Central memory CD4-positive, alpha-beta T cell (primary cell): ENCODE measurements around the gene PDE8B.
"Not testable (repeated sequence)": the region's sequence is repeated elsewhere in the genome, so short reads cannot be mapped to it uniquely, and the experiment has no call there.

Experiments
- DNase-seq: peaks from one replicate; pipeline ENCODE4 v3.0.0; 2022

The PDE8B gene

GRCh38 chr5:77367741-77368140, 157.3 kb downstream of the PDE8B start:
- no peak for DNase-seq

DNA sequence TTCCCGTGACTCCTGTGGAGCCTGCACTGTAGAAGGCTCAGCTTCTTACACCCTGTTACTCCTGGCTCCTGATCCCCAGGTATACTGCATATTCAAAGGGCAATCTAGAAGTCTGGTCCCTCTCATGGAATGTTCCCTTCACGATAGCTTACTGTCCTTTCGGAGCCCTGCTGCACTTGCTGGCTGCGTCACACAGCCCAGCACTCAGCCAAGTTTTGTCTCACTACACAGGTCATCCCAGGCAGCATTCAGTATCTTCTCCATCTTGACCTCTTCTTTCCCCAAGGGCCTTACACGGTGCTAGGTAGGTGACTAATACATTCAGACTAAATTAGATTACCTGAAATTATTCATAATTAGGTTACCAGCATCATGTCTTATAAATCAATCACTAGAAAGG, 157.9 kb downstream of the PDE8B start:
- no peak for DNase-seq

- DNase-seq: no peak
These were observed 159.1 kb downstream of the PDE8B start for GRCh38 chr5:77369566-77369965.

DNA sequence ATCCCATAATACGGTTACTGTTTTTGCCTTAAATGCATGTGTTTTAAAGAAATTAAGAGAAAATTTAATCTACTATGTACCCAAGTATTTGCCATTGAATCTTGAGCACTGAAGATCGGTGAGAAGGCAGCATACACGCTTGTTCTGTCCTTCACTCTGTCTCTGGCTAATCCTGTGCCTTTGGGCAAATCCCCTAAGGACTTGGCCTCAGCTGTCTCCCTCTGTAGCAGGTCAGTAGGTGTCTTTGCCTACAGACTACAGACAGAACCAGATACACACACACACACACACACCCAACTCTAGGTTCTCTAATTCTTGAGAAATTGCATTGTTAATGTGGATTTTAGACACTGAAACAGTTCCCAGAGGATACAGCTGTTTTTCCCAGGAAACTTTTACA, 164.2 kb downstream of the PDE8B start:
- no peak for DNase-seq

DNA sequence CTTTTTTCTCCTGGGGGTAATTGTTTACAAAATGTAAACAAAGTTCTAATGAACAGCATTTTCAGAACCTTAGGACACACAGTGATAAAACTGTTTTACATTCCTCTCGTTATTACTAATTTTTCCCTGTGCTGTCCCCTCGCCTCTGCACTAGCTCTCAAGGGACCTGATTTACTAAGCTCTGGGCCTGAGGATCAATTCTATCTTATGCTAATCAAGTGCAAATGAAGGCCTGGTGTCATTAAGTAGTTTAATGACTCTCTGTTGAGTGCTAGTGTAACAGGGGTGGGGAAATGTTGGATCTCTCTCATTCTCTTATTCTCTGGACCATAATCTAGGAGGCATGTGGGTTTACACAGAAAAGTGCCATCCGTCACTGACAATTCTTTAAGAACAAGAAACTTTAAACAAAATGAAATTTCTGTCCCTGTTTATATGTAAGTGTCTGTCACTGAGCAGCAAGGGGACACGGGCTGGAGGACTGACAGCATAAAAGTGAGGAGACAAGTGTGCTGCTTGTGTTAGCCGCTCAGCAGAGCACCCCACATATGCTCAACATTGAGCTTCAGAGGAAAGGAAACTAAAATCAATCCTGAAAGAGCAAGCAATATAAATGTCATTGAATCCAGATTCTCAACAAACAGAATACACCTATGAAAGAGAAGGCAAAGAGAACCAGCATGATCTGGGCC, 166.3 kb downstream of the PDE8B start:
- DNase-seq: no peak

DNA sequence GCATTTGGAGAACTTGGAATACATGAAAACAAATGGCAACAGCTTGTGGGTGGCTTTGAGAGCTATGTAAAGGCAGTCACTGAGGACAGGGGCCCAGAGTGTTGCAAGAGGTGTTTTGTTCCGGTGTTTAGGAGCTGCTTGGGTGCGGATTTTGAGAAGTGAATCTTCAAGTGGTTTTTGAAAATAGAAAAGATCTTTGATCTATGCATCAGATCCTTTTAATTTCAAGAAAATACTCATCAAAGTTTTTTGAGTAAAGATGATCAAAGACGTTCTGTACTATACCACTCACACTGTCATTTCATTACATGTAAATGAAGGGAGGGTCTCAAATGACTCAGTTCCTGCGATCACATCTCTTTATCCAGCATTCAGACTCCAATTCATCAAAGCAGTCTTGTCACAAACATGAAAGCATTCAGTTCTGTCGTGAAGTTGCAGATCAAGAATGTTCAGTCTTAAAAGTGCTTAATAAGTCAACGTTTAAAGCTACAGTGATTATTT, 169.1 kb downstream of the PDE8B start:
- DNase-seq: peak; percentile 60

- no peak for DNase-seq
These were observed 170.2 kb downstream of the PDE8B start for GRCh38 chr5:77380636-77381035.

DNA sequence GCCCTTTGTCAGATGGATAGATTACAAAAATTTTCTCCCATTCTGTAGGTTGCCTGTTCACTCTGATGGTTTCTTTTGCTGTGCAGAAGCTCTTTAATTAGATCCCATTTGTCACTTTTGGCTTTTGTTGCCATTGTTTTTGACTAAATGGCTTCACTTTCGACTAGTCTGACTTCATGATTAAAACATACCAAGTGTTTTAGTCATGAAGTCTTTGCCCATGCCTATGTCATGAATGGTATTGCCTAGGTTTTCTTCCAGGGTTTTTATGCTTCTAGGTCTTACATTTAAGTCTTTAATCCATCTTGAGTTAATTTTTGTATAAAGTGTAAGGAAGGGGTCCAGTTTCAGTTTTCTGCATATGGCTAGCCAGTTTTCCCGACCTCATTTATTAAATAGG, 172.9 kb downstream of the PDE8B start:
- not testable (repeated sequence) for DNase-seq

DNA sequence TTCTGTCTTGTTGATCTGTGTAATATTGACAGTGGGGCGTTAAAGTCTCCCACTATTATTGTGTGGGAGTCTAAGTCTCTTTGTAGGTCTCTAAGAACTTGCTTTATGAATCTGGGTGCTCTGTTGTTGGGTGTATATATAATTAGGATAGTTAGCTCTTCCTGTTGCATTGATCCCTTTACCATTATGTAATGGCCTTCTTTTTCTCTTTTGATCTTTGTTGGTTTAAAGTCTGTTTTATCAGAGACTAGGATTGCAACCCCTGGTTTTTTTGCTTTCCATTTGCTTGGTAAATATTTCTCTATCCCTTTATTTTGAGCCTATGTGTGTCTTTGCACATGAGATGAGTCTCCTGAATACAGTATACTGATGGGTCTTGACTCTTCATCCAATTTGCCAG, 175.9 kb downstream of the PDE8B start:
- not testable (repeated sequence) for DNase-seq

- no peak for DNase-seq
These were observed 179.3 kb downstream of the PDE8B start for GRCh38 chr5:77389746-77390145.

DNA sequence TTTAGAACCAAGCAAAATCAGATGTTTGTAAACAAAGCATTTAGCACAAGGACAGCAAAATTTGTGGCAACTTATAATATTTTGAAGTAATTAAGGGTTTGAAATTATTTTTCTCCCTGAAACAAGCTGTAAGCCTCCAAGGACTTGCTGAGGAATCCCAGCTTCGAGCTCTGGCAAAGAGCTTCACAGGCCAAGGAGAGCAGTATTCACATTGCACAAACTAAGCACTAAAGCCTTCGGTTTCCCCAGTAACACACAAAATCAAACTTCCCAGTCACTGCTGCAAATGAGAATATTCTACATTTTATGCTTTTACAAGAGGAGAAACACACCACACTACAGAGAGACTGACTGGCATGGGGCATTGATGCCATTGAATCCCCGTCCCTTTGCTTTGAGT, 179.7 kb downstream of the PDE8B start:
- no peak for DNase-seq

- DNase-seq: no peak
These were observed 180.3 kb downstream of the PDE8B start for GRCh38 chr5:77390795-77391194.

DNA sequence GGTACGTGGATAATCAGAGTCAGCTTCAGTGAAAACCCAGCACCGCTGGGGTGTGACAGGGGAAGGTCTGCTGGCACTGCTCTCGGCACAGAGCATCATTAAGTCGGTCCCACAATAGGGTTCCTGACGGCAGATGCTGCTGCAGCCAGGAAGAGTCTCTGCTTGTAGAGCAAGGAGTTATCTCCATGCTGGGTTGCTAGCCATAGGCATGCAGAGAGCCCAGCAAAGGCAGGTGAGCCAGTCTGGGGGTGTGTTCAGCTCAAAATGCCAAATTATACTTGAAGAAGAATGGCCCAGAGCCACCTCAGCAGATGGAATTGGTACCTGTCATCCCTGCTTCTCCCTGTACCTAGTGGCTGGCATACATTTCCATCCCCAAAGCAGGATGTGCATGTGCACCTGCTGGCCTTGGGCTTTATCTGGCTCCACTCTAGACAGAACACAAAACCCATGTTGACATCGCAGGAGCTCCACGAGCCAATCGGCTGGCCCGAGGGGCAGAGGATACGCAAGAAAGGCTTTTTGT, 180.8 kb downstream of the PDE8B start:
- DNase-seq: no peak

GRCh38 chr5:77394064-77394715, 183.7 kb downstream of the PDE8B start:
- DNase-seq: no peak

DNA sequence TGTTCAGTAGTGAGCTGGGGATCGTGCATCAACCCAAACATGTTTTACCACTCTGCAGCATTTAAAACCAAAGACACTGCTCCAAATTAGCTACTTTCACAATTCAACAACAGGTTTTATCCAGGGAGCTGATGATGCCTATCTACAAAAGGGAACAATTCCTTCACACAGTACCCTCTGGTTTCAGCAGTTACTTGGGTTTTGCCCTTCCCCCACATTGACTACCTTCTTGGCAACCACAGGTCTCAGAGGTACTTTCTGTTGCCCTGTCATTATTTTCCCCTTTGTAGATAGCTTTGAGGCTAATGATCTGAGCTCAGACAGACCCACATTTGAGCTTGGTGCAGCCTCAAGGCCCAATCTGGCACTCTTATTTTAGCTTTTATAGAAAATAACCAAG, 185.5 kb downstream of the PDE8B start:
- DNase-seq: no peak

GRCh38 chr5:77397686-77398292, 187.3 kb downstream of the PDE8B start:
- DNase-seq: no peak

GRCh38 chr5:77398458-77398857, 188.0 kb downstream of the PDE8B start:
- DNase-seq: no peak

DNA sequence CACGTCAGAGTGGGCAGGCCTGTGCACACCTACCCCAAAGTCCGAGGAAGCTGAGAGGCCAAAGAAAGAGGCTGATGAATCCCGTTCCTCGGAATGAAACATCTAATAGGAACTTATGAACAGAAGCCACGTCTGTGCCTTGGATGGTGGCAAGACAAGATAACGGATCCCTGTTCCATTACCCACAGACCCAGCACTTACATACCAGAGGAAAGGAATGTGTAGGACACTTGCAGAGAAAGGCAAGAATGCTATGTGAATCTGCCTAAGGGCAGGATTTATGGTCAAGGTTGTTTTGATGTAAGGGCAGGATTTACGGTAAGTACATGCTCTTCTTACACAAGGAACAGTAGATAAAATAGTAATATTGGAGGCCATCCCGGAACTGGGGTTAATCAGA, 188.4 kb downstream of the PDE8B start:
- no peak for DNase-seq

GRCh38 chr5:77400645-77401044, 190.2 kb downstream of the PDE8B start:
- DNase-seq: no peak

DNA sequence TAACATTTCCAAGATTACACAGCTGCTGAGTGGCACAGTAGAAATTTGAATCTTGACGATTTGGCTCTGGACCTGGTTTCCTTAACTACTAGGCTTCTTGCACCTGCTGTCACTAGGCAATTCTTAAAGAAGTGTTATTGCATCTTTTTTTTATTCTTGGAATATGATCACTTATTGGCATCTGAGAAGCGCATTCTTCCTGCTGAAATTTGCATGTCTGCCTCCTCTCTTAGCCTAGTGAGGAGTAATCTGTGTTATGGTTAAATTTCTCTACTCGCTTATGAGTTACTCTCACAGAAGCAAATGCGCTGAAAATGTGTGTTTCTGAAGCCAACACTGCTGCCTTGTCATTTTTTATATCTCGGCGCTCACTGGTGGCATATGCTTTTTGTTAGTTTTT, 192.3 kb downstream of the PDE8B start:
- no peak for DNase-seq

GRCh38 chr5:77407152-77407551, 196.7 kb downstream of the PDE8B start:
- DNase-seq: no peak

DNA sequence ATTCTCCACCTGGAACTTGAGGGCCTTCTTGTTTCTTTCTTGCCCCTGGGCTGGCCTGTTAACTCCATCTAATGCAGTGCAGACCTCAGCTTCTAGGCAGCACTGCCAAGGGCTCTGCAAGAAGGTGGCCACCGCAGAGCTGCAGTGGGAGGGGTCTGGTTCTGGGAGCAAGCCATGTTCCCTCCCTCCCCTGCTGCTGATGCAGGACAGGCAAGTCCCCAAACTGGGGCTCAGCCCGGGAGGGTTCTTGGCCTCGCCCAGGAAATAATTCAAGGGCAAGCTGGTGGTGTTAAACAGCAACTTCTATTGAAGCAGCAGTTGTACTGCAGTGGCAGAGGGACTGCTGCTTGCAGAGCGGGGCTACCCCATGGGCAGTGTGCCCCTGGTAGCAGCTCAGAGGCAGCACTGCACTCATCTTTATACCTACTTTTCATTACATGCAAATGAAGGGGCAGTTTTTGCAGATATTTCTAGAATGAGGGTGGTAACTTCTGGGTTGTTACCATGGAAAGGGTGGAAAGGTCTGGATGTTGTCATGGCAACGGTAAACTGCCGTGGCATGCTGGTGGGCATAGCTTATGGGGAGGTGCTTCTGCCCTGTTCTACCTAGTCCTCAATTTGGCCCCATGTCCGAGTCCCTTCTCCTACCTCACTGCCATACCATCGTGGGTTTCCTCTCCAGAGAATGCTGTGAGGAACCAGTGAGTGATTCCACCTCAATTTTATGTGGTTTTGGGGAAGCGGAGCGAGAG, 199.6 kb downstream of the PDE8B start:
- DNase-seq: no peak

- DNase-seq: no peak
These were observed 202.6 kb downstream of the PDE8B start for GRCh38 chr5:77413049-77413448.
